Esophagus muscularis mucosa (tissue), 4 donors: ENCODE results near the gene EPS8L3.

Source experiments
- EP300 ChIP-seq: sonication (generic); formaldehyde crosslinking; IDR thresholded peaks from one replicate; pipeline ENCODE4 v1.6.1; 2017; ENCODE audit warnings: antibody characterized with exemption
- POLR2A ChIP-seq: fragments of 450-650 bp; IDR thresholded peaks from one replicate; pipeline ENCODE4 v1.6.1; 2017; ENCODE audit warnings: antibody characterized with exemption, moderate library complexity, mild to moderate bottlenecking, low read depth
- POLR2AphosphoS5 ChIP-seq, 2 donors: sonication (generic); formaldehyde crosslinking; IDR thresholded peaks; one replicate each; pipeline ENCODE4 v1.6.1; 2017; ENCODE audit warnings: antibody characterized with exemption in 2 of 2
- TF ChIP-seq, protein P1 (sequence below), 3 experiments: fragments of 200-600 bp in 2 of 3; fragments of 450-650 bp in 1 of 3; sonication (generic) in 2 of 3; IDR thresholded peaks; one replicate each; pipeline ENCODE4 v1.5.1; 2017 to 2019; ENCODE audit warnings: antibody characterized with exemption in 3 of 3, mild to moderate bottlenecking in 2 of 3, moderate library complexity in 1 of 3

DNA sequence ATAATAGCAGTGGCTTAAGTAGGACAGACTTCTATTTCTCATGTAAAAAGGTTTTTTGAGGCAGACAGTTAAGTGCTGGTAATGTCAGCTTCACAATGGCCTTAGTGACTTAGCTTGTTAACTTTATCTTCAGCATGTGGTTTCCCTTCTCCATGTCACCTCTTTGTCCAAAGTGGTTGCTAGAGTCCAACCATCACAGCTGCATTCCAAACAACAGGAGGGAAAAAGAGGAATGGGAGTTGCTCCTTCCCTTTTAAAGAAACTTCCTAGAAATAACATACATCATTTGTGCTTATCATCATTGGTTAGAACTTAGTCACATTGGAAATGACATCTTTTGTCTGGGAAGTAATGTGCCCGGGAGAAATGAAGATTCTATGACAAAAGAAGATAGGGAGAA is 41.8 kb downstream of the EPS8L3 start:
- TF ChIP-seq, protein P1, sequence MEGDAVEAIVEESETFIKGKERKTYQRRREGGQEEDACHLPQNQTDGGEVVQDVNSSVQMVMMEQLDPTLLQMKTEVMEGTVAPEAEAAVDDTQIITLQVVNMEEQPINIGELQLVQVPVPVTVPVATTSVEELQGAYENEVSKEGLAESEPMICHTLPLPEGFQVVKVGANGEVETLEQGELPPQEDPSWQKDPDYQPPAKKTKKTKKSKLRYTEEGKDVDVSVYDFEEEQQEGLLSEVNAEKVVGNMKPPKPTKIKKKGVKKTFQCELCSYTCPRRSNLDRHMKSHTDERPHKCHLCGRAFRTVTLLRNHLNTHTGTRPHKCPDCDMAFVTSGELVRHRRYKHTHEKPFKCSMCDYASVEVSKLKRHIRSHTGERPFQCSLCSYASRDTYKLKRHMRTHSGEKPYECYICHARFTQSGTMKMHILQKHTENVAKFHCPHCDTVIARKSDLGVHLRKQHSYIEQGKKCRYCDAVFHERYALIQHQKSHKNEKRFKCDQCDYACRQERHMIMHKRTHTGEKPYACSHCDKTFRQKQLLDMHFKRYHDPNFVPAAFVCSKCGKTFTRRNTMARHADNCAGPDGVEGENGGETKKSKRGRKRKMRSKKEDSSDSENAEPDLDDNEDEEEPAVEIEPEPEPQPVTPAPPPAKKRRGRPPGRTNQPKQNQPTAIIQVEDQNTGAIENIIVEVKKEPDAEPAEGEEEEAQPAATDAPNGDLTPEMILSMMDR (IDR thresholded peaks at IDR 0.05), result no peak
- no peak for TF ChIP-seq POLR2A
- TF ChIP-seq EP300, result no peak
- no peak for TF ChIP-seq POLR2AphosphoS5 (IDR thresholded peaks at IDR 0.05)
